HG03565 (cell line): ENCODE measurements around the gene AKR1C1.
"Not testable (repeated sequence)": the region's sequence is repeated elsewhere in the genome, so short reads cannot be mapped to it uniquely, and the experiment has no call there.

Experiments
- ATAC-seq: cut with Tn5 transposase; IDR thresholded peaks from one replicate; pipeline ENCODE4 v1.9.1; 2021; ENCODE audit warnings: mild to moderate bottlenecking, moderate library complexity; ENCODE audit not compliant: unreplicated experiment

The AKR1C1 gene

DNA sequence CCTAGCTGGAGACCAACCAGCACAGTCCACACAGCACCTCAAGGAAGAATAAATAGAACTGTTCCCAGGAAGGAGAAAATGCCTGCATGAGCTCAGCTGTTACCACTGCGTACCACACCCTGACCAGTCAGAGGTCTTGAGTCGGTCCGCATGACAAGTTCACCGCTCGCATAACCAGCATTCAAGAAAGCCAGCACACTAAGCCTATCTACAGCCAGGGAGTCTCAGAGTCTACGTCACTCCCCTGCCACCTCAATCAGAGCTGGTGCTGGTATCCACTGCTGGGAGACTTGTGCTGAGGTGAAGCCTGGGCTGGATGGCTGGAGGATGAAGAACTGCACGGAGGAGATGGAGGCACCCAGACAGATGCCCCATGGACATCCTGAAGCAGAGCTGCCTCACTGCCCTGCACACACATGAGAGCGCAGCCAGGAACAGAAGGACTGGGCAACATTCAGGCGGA lies 19.6 kb downstream of the AKR1C1 start:
- no peak for ATAC-seq

DNA sequence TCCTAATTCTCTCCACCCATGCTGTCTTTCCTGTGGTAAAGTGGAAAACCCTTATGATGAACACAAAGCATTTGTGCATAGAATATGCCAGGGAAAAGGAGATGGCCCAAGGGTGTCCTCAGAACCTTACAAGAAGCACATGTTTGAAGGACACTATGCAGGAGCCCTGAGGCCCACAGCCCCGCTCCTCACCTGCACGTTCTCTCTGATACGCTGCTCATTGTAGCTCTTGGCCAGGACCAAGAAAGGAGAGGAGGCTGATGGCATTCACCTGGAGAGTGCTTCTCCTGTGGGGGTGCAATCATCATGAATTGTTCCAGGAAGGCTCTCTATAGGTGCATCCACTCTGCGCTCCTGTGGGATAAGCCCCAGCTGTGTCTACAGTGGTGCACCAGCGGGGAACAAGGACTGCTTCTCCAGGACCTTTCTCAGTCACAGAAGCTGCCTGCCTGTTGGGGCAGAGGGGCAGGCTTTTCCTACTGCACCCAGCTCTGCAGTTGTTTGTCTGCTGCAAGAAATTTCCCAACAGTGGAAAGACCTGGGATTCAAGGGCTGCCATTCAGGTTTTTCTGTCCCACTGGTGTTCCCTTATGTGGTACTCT lies 20.5 kb downstream of the AKR1C1 start:
- ATAC-seq = no peak

DNA sequence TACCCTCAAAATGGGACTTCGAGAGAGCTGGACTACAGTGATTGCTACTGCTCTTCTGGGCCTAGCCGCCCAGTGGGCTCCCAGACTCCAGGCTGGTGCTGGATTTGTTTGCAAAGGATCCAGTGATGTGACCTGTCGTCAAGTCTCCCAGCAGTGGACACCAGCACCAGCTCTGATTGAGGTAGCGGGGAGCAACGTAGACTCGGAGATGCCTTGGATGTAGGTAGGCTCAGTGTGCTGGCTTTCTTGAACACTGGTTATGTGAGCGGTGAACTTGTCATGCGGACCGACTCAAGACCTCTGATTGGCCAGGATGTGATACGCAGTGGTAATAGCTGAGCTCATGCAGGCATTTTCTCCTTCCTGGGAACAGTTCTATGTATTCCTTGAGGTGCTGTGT lies 21.0 kb downstream of the AKR1C1 start:
- no peak for ATAC-seq

DNA sequence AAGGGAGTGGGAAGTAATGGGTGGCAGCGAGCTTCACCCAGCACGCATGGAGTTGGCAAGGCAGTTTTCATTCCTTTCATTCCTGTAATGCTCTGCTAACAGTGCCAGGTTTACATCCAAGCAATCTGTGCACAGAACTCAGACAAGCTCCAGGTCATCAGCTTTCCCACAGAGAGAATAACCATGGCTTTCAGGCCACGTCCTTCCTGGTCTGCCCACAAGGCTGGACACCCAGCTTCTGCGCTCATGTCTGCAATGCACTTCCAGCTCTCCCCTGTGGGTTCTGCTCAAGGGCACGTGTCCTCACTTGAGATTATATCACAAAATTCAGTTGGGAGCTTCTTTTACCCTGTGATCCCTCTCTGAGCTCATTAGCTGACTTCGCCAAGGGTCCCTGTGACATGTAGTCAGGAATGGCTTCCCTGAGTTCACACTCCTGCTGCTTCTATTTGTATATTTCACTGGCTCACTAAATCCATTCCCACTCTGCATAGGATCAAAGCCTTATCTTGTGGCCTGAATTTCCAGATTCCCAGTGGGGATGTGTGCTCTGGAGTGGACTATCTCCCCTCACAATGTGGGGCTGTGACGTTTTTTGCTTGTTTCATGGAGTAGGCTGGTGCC lies 21.9 kb downstream of the AKR1C1 start:
- ATAC-seq = no peak

DNA sequence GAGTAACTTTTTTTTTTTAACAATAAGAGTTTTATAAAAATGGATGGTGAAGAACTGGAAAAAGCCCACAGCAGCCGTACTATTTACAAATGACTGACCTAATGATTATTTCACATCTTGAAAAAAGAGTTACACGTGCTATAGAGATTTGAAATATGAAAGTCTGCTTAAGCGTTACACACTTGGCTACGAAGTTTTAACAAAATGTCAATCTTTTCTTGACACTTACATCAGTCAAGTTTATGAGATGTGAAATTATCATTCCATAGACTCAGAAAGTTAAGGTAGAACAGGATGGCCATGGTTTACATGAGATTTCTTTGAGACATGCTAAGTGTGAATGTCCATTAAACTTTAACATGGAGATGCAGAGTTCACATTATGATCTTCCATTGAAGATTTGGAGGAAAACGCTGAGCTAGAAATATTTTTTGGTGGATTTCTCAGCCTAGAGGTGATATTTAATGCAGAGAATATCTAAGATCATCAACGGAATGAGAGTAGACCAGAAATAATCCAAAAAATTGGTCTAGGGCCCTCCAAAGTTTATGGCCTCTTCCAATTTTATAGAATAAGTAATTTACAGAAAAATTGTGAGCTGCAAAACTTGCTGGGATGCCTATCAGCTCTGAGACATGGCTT lies 24.9 kb downstream of the AKR1C1 start:
- not testable (repeated sequence) for ATAC-seq

DNA sequence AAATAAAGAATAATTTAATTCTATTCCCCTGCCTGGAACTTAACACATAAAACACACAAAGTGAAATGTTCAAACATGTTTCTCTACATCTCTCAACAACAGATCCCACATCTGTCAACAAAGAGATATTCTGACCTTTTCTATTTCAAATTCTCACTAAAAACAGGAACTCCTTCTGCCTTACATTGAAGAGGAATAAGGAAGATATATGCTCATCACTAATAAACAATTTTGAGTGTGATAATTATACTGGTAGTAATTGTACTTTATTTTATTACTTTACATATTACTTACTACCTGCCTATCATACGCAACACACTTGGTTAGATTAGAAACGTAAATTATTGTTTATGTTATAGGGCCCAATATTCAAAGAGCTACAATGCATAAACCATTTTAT lies 27.0 kb downstream of the AKR1C1 start:
- ATAC-seq = no peak

DNA sequence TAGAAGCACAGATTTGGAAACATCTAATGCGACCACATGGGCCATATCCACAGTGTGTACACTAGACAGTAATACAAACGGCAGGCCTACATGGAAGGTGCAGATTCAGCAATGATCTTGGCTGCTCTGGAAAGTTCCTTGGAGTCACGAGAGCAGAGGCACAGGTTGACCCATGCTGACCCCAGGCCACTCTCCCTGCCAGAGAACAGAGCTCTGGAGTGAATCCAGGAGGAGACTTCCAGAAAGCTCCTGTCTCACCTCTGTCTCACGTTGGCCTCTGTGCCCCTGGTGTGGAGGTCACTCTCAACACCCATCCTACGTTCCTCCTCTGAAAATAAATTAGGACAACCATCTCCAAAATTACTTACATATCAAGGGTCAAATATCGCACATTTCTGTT lies 28.2 kb downstream of the AKR1C1 start:
- ATAC-seq = not testable (repeated sequence)

DNA sequence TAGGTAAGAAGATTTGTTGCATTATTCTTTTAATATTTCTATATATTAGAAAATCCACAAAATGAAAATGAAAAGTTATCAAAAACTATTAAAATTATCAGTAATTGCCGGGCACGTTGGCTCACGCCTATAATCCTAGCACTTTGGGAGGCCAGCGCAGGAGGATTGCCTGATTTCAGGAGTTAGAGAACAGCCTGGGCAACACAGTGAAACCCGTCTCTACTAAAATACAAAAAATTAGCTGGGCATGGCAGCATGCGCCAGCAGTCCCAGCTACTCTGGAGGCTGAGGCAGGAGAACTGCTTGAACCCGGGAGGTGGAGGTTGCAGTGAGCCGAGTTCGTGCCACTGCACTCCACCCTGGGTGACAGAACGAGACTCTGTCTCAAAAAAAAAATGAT lies 29.3 kb downstream of the AKR1C1 start:
- ATAC-seq = not testable (repeated sequence)

DNA sequence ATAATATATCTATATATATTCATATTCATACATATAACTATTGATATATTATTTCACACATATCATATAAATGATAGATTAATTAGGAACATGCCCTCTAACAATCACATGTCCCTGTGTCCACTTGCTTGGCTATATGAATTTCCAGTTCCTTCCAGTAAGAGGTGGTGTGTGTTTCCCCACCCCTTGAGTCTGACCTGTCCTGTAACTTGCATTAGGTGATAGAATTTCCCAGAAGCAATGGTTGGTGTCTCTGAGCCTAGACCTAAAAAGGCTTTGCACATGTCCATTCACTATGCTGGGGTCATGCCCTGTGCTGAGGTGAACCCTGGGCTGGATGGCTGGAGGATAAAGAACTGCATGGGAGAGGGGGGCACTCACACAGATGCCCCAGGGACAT lies 31.0 kb downstream of the AKR1C1 start:
- not testable (repeated sequence) for ATAC-seq

DNA sequence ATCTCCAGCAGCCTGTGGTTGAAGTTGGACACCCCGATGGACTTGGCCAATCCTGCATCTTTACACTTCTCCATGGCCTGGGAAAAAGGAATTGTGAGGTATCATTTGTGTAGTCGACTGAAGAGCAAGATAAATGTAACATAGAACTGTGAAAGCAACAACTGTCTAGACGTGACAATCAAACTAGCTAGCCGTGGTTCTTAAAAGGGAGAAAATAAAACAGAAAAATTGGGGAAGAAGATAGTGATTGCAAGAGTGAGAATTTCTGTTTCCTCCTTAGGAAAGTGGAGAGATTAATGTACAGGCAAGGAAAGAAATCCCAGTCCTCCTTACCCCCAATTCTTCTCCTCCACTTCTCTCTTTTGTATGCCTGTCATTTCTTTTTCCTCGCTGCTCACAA lies 35.5 kb downstream of the AKR1C1 start:
- no peak for ATAC-seq

DNA sequence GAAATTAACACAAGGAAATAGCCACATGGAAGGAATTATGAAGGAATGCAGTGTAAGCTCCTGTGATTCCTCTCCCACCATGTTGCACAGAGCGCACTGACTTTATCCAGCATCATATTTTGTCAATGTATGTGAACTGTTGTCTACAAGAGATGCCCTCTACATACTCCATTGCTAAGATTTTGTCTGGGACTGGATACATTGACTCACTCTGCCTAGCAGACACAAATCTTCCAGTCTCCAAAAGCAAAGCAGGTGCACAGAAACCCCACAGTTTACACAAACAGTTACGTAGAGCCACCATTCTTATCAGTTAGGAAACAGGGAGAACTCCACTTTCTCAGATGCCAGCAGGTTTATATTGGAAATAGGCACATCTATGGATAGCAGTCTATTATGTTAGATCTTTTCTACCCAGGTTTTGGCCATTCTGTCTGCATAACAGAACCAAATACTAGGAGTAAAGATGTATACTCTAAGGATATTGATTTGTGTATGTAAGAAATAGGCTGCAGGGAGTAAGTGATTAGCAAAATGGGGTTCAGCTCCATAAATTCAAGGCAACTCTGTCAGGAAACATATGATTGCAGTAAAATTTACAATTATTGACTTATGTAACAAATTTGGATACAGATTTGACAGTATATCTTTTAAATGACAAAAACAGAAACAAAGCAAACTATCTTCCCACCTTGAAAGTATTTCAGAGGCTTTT lies 39.0 kb downstream of the AKR1C1 start:
- ATAC-seq = no peak

DNA sequence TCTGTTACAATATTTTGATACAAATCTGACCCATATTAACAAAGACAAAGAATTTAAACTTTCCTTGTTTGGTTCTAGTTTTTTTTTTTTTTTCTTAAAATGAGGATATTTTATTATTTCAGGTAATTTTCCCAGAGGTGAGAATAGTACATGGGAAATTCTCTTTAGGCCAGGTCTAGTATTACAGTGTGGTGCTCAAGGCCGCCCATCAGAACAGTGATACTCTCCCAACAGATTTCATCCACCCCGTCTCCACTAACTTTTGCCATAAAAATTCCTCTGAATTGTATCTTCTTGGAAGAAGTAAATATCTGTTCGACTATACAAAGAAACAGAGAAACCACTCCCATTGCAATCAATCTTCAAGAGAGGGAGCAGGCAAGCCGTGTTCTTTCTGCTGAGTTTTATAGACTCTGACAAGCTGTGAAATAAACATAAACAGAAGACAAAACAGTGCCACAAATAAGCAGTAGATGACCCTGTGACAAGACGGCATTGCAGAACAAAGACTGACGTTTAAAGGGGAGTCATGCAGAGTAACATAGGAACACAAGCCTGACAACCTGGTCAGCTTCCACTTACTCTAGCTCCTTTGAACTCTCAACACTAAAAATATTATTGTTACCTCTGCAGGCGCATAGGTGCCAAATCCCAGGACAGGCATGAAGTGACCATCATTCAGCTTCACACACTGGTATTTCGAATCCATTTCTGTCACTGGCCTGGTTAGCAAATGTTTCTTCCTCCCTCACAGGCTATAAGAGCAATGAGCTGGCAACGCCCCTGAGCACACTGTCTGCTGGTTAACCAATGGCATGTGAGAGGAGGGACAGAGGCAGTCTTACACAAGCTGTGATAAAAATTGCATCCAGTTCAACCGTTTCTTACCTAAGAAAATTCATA lies 40.2 kb downstream of the AKR1C1 start, which contains the start of gene AKR1C2:
AKR1C2 (minus strand) TSS at position 731 of the 903 bp plus-strand sequence; CDS start at position 709, 22 bp downstream.
- ATAC-seq = not testable (repeated sequence)

DNA sequence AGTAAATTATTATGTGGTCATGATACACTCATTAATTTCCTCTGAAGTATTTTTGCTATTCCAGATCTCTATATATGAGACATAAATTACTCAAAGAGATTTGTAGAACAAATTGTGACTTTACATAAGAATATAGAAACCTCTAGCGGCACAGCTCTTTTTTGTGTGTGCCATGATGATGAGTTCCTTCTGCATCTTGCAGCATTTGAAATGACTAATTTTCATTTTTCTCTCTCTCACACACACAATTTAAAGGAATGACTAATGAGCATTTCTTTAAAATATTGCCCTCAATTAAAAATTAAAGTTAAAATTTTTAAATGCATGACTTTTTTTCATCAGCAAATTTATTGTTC lies 40.8 kb downstream of the AKR1C1 start:
- not testable (repeated sequence) for ATAC-seq

DNA sequence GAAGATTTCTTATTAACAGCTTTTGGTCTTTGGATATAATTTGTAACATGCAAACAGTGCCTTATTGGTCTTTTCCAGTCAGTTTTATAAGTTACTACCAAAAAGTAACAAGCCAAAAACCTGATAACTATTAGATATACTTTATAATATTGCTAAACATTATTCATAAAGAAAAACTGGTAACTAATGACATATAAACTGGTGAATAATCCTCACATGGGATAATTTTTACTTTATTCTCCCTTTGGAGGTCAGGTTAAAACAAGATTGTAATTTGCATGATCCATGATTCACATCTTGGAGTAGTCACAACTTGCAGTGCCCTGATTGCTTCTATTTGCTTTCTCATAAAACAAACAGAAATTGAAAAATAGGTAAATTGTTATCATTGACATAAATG lies 41.3 kb downstream of the AKR1C1 start:
- ATAC-seq = not testable (repeated sequence)

DNA sequence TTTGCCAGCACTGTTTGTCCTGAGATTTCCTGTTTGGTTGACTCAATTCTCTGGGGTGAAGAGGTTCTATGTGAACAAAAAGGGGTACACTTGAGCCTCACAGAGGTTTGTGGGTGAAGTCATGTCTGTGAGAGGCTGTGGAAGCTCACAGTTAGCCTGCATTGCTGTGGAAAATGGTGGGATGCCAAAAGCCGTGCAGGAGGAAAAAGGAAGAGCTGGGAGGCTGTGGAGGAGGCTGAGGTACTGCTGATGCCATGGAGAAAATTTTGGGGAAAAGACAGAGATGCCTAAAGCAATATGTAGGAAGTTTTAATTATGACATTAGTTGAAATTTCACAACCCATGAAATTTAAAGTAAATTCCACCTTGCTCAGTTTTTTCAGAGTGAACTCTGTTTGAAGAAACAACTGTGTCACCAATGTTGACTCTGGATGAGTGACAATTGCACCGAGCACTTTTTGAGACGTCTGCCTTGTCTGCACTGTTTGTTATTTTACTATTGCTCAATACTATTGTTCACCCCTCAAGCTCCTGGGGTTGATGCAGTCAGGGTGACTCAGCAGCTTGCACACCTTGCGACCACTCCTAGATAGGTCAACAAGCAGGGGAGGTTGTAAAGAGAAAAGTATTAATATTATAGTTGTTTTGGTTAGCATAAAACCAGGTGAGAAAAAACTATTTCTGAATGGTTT lies 45.8 kb downstream of the AKR1C1 start:
- not testable (repeated sequence) for ATAC-seq

DNA sequence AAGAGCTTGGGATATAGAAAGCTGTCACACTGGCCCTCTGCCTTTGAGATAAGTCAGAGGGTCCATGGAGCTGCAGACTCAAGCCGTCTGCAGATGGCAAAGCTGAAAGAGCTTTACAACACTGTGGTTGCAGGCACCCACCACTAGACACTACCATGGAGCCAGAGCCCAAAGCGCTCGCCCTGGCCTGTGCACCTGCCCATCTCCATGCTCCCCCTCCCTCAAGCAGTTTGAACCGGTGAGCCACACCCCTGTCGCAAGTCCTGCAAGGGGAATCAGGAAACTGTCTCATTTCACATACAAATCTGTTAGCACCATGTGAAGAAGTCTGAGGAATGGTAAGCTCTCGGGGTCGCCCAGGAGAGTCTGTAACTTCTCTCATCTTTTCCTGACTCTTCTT lies 46.8 kb downstream of the AKR1C1 start:
- not testable (repeated sequence) for ATAC-seq

DNA sequence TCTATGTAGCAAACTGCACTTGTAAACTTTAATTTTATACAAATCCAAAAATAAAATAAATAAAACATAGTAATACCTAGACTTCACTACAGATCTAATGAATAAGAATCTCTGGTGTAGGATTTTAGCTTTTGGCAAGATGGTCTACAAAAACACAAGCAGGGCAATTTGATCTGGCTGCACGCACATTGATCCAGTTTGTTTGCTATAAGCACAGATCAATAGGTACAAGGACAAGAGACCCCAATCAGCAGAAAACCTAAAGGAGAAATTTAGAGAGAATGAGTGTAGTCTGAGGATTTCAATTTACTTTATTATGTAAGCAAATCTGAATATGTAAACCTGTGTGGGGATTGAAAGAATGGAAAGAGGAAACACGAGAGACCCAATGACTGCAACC lies 48.2 kb downstream of the AKR1C1 start:
- not testable (repeated sequence) for ATAC-seq

DNA sequence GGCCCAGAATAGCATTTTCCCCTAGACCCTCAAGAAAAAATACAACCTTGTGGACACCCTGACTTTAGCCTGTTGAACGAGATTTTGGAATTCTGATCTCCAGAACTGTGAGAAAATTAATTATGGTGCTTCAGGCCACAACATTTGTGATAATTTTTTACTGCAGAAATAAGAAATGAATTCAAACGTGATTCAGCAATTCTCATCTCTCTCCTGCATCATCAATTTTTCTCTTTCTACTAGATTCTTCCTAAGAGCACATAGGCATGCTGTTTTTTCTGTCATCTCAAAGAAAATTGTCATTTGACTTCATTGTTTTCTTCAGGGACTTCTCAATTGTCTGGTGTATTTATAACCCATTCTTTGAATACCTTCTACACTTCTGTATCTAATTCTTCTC lies 49.4 kb downstream of the AKR1C1 start:
- no peak for ATAC-seq

DNA sequence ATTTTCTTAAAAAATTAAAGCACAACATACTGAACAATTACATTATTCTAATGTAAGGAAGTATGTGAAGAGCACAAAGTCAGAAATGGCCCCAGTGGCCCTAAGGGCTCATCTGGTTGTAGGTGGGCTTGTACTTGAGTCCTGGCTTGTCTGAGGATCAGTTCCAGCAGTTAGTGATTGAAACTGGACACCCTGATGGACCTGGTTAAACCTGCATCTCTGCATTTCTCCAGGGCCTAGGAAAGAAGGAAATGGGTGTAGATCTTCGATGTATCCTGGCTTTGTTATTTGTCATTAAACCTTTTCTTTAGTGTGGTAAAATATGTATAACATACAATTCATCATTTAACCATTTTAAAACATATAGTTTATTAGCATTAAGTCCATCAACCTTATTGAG lies 50.2 kb downstream of the AKR1C1 start:
- no peak for ATAC-seq
